Activated naive CD4-positive, alpha-beta T cell treated with Interleukin-2 at 50 U/mL for 16 hours (primary cell): Measurements from ENCODE around the gene FOXD2.
"Not testable (repeated sequence)": the region's sequence is repeated elsewhere in the genome, so short reads cannot be mapped to it uniquely, and the experiment has no call there.

ENCODE experiments used
- DNase-seq: peaks from one replicate; pipeline ENCODE4 v3.0.0-alpha.2; 2020

FOXD2 gene

GRCh38 chr1:47440599-47441081, 2.8 kb downstream of the FOXD2 start:
- DNase-seq = no peak

GRCh38 chr1:47441450-47442106, 3.7 kb downstream of the FOXD2 start:
- DNase-seq = no peak

- DNase-seq = no peak
Measured at GRCh38 chr1:47442202-47442601, 4.4 kb downstream of the FOXD2 start.

GRCh38 chr1:47442842-47443529, 5.1 kb downstream of the FOXD2 start:
- no peak for DNase-seq

GRCh38 chr1:47443530-47444296, 5.9 kb downstream of the FOXD2 start:
- DNase-seq = no peak

GRCh38 chr1:47444297-47444561, 6.4 kb downstream of the FOXD2 start:
- no peak for DNase-seq

- peak; percentile 40 for DNase-seq
Measured at GRCh38 chr1:47444562-47445465, 7.0 kb downstream of the FOXD2 start.

GRCh38 chr1:47445823-47446550, 8.1 kb downstream of the FOXD2 start:
- DNase-seq = no peak

- DNase-seq = no peak
Measured at GRCh38 chr1:47448462-47449222, 10.8 kb downstream of the FOXD2 start.

GRCh38 chr1:47449822-47450552, 12.1 kb downstream of the FOXD2 start:
- DNase-seq = no peak

- DNase-seq = no peak
Measured at GRCh38 chr1:47450606-47451005, 12.8 kb downstream of the FOXD2 start.

GRCh38 chr1:47452426-47452825, 14.6 kb downstream of the FOXD2 start:
- DNase-seq = no peak

GRCh38 chr1:47453910-47454309, 16.1 kb downstream of the FOXD2 start:
- DNase-seq = not testable (repeated sequence)

- no peak for DNase-seq
Measured at GRCh38 chr1:47456250-47456649, 18.4 kb downstream of the FOXD2 start.

- DNase-seq = not testable (repeated sequence)
Measured at GRCh38 chr1:47457547-47457946, 19.7 kb downstream of the FOXD2 start.

GRCh38 chr1:47459253-47459788, 21.5 kb downstream of the FOXD2 start:
- DNase-seq = no peak

GRCh38 chr1:47460040-47460439, 22.2 kb downstream of the FOXD2 start:
- DNase-seq = no peak

- no peak for DNase-seq
Measured at GRCh38 chr1:47460456-47460855, 22.6 kb downstream of the FOXD2 start.

GRCh38 chr1:47465605-47466004, 27.8 kb downstream of the FOXD2 start:
- DNase-seq = no peak

GRCh38 chr1:47468709-47469389, 31.0 kb downstream of the FOXD2 start:
- no peak for DNase-seq
